ENCODE measurements around the gene MAU2. TPM values are rescaled to one million over a fixed set of nuclear protein-coding genes. Genes with fewer than 3 reads are reported as not detected.

The MAU2 gene
- total RNA-seq, 1 donor from 2014 or later: 70.8 TPM

GRCh38 chr19:19306191-19306590 is 14.4 kb upstream of the MAU2 start:
- peaks cover 3% of the 10 kb centered on the region for H3K36me3 Mint-ChIP-seq (ENCODE audit: low read depth)
- H3K27me3 Mint-ChIP-seq (ENCODE audit: low read depth): no peaks in the 10 kb centered on the region
- no peaks in the 10 kb centered on the region for H3K4me1 Mint-ChIP-seq

GRCh38 chr19:19308373-19308772 is 12.3 kb upstream of the MAU2 start:
- Mint-ChIP-seq H3K36me3 (ENCODE audit: low read depth) (peaks cover 3% of the 10 kb centered on the region), H3K9me3 (no peaks in the 10 kb centered on the region), H3K27ac (ENCODE audit: unreplicated experiment) (no peak overlapping the region), H3K27me3 (ENCODE audit: low read depth) (no peaks in the 10 kb centered on the region), H3K4me3 (no peak overlapping the region), H3K4me1 (no peaks in the 10 kb centered on the region)
- no peak for TF ChIP-seq CTCF (conservative IDR thresholded peaks at IDR 0.05)
- no peak for DNase-seq (ENCODE audit: low read depth, low spot score)

More at GRCh38 chr19:19306191-19306590, 14.4 kb upstream of the MAU2 start:
- DNase-seq (ENCODE audit: low read depth, low spot score): no peak
- H3K27ac Mint-ChIP-seq (ENCODE audit: unreplicated experiment): no peak overlapping the region
- TF ChIP-seq CTCF (conservative IDR thresholded peaks at IDR 0.05): no peak
- no peaks in the 10 kb centered on the region for H3K9me3 Mint-ChIP-seq
- H3K4me3 Mint-ChIP-seq: no peak overlapping the region

- Mint-ChIP-seq H3K4me3 (no peak overlapping the region), H3K4me1 (peaks cover 15% of the 10 kb centered on the region), H3K27ac (ENCODE audit: unreplicated experiment) (no peak overlapping the region), H3K9me3 (no peaks in the 10 kb centered on the region), H3K27me3 (ENCODE audit: low read depth) (no peaks in the 10 kb centered on the region), H3K36me3 (ENCODE audit: low read depth) (no peaks in the 10 kb centered on the region)
- DNase-seq (ENCODE audit: low read depth, low spot score): no peak
- no peak for TF ChIP-seq CTCF (conservative IDR thresholded peaks at IDR 0.05)
These were observed 5.2 kb upstream of the MAU2 start for GRCh38 chr19:19315444-19315843.

- no peaks in the 10 kb centered on the region for H3K36me3 Mint-ChIP-seq (ENCODE audit: low read depth)
- H3K27ac Mint-ChIP-seq (ENCODE audit: unreplicated experiment): no peak overlapping the region
- no peak for TF ChIP-seq CTCF (conservative IDR thresholded peaks at IDR 0.05)
- H3K9me3 Mint-ChIP-seq: no peaks in the 10 kb centered on the region
- H3K27me3 Mint-ChIP-seq (ENCODE audit: low read depth): no peaks in the 10 kb centered on the region
- no peak for DNase-seq (ENCODE audit: low read depth, low spot score)
- H3K4me3 Mint-ChIP-seq: no peak overlapping the region
- peaks cover 17% of the 10 kb centered on the region for H3K4me1 Mint-ChIP-seq
These were observed 4.5 kb upstream of the MAU2 start for GRCh38 chr19:19316082-19316481.

- DNase-seq (ENCODE audit: low read depth, low spot score): no peak
- Mint-ChIP-seq H3K27ac (ENCODE audit: unreplicated experiment) (peak overlapping the region; percentile 100), H3K27me3 (ENCODE audit: low read depth) (no peaks in the 10 kb centered on the region), H3K36me3 (ENCODE audit: low read depth) (peaks cover 9% of the 10 kb centered on the region), H3K4me1 (peaks cover 22% of the 10 kb centered on the region), H3K4me3 (peak overlapping the region; percentile 100), H3K9me3 (no peaks in the 10 kb centered on the region)
- no peak for TF ChIP-seq CTCF (conservative IDR thresholded peaks at IDR 0.05)
These were observed 783 bp upstream of the MAU2 start for GRCh38 chr19:19319732-19320360.
